Activated T-helper 1 cell treated with Interleukin-2 at 50 U/mL for 16 hours (primary cell): ENCODE measurements around the gene PLCB4.

Experiments
- DNase-seq: peaks from one replicate; pipeline ENCODE4 v3.0.0-alpha.2; 2020; ENCODE audit warnings: low read depth

The PLCB4 gene

DNA sequence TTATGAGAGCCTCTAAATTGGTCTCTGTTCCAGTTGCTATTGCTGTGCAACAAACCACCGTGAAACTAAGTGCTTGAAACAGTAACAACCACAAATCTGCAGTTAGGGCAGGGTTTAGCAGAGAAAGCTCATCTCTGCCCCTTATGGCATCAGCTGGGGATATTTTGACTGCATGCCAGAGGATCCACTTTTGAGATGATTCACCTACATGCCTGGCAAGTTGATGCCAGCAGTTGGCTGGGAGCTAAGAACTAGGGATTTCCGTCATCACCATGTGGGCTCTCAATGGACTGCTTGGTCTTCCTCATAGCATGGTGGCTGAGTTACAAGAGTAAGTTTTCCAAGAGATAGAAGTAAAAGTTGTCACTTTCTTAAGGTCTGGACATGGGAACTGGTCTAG, 35.1 kb downstream of the PLCB4 start:
- DNase-seq: no peak

DNA sequence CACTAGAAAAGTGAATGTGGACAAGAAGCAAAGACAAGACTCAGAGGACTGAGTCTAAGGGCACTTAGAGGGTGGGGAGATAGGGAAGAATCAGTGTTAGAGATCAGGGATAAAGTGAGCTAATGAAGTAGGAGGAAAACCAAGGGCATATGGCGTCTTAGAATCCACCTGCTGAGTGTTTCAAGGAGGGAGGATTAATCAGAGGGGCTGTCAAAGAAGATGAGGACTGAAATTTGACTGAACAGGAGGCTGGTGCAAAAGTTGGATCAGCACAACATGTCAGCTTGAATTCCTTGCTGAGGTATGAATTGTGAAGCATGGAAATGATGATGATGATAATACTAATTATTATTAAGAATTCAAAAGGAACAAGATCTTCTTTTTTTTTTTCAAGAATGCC, 39.4 kb downstream of the PLCB4 start:
- DNase-seq: no peak

DNA sequence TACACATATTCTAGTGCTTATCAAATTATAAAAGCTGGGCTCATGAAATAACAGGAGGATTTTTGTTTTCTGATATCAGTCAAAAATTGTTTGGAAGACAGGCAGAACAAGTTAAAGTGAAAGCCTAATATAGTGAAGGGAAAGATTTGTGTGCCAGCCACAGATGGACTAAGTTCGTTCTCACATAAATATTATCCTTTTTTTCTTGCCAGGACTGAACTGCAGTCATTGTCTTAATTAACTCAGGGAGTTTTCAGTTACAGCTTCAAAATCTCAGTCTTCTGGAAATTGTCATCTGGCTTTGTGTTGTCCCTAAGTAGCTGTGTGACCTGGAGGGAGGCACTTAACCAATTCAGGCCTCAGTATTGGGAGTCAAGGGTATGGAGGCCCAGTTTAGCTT, 40.7 kb downstream of the PLCB4 start:
- no peak for DNase-seq

DNA sequence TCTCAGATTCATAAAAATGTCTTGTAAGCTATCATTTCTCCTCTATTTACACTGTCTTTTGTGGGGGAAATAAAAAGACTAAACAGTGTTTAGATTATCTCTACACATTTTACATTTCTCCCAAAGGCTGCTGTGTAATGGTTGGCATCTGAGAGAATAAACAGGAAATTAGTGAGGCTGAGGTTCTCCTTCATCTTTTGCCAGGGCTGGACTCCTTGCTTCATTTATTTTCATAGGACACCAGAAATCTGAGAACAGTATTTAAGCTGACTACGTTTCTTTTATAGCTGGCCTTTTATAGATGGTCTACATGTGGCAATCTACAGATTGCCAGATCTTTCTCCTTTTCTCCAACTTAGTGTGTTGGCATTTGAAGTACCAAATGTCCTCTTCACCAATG, 41.5 kb downstream of the PLCB4 start:
- DNase-seq: no peak

DNA sequence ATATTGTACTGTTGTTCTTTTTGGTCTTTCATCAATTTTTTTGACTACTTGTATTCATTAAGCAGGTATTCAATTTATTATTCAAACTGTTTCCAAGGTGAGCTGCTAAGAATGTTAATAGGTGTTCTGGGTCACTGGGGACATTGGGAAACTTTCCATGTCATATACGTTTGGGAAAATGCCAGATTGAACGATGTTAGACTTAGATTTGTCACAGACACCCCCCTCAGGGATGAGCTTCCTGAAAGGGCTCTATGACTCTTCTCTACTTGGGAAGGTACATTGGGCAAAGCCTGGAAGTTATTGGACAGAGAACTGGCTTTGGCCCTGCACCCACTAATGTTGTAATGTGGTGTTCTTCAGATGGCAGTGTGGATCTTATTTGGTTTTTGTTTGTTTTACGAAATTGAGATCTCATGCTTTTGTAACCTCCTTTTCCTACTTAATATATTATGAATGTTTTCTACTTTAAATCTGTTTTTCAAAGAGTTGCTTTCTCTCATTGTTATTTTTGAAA, 42.1 kb downstream of the PLCB4 start:
- no peak for DNase-seq

DNA sequence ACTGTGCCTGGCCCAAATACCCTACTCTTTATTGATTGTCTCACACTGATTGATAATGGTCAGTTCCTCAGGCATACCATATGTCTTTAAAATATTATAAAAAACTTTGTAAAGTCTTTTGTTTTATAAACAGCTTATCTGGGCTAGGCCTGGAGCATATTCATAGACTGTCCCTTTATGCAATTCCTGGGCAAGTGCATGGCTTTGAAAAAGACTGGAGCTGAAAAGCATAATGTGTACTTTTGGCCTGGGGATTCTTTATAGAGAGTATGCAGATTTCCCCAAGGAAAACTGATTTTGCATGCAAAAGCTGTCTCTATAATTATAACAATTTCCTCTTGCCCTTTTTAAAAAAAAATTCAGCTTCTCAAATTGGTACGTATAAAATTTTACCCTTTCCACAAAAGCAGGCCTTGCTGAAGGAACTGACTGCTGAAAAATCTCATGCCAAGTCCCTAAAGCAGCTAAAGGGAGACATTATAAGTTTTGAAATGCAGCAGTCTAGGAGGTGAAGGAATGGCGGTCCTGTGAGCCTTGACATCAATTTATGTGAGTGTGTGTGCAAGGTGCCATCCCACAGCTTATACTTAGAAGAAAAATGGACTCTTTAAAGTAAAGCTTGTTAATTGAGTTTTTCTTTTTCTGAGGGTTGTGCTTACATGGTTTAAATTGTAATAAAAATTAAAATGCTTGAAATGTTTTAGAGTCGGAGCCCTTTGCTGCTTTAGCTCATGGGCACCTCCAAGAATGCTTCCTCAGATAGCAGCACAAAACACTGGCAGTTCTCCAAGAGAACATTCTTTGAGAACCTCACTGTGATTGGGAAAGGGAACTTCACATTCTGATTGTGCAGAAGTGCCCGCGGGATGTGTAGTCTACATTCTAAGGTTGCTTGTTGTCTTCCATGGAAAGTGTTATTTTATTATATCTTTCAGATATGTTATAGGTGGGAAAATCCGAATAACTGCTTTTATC, 43.9 kb downstream of the PLCB4 start:
- no peak for DNase-seq

DNA sequence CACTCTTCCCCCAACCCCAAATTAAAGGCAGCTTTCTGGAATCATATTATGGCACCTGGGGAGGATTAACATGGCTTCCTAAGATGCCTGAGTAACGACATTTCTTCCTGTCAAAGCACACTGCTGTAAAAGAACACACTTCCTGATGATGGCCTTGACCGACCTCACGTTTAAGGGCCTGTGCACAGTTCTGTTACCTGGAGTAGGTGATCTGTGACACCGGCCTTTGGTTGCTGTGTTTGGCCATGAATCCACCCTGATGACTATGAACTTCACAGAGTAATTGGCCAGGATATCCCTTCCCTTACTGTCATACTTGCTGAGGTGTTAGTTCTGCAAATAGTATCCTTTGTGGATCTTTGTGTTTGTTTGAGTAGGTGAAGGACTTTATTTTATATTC, 45.8 kb downstream of the PLCB4 start:
- DNase-seq: no peak

DNA sequence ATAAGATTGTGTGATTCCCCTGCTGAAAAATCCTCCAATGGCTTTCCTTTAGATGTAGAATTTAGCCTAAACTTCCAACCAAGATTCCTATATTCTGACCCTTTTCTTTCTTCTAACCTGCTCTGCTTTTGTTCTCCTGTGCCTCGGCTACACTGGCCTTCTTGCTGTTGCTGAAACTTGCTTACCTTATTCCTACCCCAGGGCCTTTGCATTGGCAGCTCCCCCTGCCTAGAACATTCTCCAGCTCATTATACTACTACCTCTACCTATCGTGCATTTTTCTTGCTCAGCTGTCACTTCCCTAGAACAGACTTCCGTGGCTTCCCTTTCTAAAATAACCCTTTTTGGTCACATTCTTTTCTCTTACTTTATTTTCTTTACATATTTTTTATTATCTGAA, 48.7 kb downstream of the PLCB4 start:
- no peak for DNase-seq

DNA sequence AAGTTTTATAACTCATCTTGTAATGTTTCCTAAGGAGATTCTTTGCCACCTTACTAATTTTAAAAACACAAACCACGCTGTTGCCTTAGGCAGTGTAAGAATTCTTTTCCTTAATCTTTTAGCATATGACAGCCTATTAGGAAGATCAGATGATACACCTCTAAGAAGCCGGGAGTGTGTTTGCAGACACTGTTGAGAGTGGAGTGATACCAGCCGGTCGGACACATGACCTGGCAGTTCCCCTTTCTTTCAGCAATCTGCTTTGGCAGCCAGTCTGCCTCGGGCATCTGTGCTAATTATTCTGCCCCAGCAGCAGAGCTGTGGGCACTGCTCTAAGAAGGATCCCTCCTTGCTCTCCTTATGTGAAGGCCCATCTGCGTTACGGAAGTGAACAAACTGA, 50.9 kb downstream of the PLCB4 start:
- DNase-seq: no peak

DNA sequence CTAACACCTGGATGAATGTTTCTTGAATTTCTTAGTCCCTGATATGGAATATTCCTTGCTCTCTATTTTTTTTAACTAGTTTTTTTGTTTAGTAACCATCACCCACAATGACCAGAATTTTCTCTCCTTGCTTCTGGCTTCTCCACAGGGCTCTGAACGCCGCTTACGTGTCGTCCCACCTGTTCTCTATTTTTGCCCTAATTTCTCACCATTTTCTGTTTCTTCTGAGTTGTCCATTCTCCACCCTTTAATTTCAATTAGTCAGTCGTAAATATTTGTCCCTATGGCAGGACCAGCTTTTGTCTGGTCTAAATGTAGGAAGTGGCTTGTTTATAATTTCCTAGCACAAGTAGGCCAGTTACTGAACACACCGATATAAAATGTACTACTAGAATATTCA, 52.3 kb downstream of the PLCB4 start:
- DNase-seq: no peak

DNA sequence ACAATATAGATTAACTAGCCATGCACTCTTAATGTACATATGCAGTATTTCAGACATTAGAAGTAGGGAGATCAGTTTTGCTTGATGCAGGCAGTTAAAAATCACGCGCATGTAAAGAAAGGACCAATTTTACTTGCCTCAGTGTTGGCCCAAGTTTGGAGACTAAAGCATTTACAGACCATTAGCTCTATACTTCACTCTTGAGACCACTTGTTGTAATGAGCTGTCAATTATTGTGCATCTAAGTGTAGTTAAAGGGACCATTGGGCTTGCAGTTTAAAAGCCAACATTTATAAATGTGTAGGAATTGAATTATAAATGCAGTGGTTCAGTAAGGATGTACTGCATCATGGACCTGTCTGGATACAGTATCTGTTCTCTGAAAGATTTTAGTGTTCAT, 53.7 kb downstream of the PLCB4 start:
- no peak for DNase-seq

DNA sequence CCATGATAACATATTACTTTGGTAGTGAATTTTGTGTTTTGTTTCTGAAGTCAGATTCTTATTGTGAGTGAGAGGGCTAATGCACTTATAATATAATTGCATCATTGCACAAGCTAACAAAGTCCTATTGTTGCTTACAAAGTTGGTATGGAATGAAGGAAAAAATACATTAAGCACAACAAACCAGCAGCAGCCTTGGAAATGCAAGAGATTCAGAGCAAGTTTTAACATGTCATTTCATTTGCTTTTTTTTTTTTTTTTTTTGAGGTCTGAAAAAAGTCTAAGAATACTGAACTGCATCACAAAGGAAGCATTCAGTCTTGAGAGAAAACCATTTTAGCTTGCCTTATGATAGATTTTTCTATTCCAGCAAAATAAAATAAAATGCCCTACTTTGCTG, 57.6 kb downstream of the PLCB4 start:
- no peak for DNase-seq

DNA sequence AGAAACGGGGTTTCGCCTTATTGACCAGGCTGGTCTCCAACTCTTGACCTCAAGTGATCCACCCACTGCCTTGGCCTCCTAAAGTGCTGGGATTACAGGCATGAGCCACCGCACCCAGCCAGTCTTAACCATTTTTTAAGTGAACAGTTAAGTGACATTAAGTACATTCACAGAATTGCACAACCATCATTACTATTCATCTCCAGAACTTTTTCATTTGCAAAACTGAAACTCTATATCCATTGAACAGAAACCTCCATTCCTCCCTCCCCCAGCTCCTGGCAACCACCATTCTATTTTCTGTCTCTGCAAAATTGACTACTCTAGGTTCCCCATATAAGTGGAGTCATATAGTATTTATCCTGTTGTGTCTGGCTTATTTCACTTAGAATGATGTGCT, 59.7 kb downstream of the PLCB4 start:
- no peak for DNase-seq

DNA sequence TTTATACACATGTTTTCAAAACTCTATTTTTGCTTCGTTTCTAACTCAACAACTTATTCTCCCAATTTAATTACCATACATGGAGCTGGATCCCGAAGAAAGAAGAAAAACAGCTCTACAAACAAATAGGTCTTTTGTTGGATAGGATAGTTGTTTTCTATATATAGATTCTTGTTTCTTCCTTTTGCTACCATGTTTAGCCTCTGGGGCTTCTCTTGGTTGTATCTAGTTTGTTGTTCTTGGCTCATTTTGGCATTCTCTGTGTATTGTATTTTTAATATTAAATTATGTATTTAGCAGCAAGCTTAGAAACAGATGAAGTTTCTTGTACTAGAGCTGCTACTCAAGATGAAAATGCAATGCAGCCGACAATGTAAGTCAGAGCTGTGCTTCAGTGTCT, 60.9 kb downstream of the PLCB4 start:
- DNase-seq: no peak

DNA sequence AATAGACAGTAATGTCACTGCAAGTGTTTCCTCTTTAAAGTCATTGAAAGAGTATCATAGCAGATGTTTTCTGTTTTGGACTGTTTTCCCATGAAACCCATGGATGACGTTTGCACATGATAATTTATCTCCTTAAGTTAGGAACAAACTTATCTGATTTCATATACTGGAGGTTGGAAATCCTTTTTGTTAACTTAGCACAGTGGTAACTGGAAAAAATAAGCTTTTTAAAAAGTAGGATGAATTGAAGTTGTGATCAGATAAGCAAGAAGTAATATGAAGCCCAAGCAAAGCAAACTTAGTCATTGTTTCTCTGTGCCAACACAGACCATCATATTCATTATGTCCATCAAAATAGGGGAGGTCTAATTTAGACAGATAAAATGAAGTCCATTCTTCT, 61.6 kb downstream of the PLCB4 start:
- DNase-seq: no peak

DNA sequence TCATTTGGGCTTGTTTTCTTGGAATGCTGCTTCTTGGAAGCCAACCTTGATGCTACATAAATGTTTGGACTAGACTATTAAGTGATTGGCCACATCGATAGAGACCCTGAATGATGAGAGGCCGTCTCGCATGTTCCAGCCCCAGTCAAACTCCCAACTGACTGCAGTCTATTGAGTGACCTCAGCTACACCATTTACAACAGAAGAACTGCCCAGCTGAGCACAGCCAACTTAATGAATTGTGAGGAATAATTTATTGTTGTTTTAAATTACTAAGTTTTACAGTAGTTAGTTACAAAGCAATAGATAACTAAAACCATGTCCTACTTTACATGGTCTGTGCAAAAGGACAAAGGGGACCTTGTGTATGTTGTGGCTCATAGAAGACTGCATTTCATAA, 63.0 kb downstream of the PLCB4 start:
- DNase-seq: no peak

DNA sequence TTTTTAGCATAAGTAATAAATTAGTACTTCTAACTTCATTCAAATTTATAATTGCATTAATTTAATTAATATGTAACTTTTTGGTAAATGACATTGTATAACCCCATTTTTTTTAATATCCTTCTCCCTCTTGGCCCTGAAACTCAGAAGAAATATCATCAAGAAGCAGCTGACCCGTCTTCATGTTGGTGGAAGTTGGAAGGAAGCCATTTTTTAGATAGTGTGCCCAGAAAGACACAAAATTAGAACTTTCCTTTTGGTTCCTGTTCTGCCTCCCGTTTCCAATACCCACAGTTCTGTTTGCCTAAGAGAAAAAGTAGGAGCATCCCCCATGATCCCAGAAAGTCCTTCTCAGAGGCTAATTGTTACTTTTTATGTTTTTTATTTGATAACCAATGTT, 65.5 kb downstream of the PLCB4 start:
- DNase-seq: no peak

DNA sequence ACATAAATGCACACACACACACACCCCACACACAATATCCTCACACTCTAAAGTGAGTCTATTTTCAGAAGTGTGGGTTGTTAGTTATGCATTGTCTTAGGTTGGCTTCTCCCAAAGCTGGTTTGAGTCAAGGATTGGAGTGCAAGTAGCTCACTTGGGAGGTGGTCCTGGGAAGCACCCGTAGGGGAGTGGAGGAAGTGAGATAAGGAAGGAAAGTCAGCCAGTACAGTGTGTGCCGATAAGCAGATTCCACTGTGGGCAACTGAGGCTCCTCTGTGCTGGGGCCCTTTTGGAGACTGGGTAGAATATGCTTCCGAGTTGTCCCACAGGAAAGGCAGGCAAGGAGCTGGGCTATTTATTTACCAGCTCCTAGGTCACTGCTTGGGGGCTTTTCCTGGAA, 67.2 kb downstream of the PLCB4 start:
- no peak for DNase-seq

DNA sequence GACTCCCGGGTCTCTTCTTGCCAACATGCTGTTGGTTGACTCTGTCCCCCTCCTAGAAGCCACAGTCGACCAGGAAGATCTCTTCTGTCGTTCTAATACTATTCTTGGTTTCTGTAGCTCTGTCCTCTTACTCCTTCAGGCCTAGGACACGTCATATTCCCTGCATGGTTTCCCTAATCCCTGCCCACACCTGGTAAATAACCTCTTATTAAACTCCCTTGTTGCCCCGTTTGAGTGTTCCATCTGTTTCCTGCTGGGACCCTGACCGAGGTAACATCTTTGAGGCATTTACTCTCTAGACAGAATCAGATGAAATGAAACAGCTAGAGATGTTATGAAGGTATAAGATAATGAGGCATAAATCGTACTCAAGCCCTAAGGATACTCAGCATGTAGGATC, 68.1 kb downstream of the PLCB4 start:
- DNase-seq: no peak

DNA sequence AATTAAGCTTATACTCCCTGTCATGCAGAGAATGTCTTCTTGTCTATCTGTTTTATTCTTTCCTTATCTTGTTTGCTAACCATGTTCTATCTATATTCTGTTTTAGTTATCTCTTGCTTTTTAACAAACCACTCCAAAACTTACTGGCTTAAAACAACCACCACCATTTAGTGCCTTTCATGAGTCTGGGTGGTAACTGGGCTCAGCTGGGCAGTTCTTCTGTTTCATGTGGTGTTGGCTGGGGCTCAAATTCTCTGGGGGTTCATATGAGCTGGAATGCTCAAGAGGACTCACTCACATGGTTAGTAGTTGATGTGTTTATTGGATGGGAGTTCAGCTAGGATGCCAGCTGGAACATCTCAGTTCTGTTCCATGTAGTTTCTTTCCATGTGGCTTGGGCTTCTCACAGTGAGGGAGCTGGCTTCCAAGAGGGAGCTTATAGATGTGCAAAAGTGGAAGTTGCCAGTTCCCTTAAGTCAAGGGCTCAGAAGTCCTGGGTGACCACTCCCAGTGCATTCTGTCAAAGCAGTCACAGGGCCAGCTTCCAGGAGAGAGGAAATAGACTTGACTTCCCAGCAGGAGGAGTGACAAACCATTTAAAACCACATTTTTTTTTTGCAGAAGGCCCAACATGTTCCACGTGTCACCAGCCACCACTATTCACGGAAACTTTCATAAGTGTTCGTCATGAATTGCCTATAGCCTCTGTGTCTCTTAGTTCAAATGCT, 70.4 kb downstream of the PLCB4 start:
- no peak for DNase-seq

DNA sequence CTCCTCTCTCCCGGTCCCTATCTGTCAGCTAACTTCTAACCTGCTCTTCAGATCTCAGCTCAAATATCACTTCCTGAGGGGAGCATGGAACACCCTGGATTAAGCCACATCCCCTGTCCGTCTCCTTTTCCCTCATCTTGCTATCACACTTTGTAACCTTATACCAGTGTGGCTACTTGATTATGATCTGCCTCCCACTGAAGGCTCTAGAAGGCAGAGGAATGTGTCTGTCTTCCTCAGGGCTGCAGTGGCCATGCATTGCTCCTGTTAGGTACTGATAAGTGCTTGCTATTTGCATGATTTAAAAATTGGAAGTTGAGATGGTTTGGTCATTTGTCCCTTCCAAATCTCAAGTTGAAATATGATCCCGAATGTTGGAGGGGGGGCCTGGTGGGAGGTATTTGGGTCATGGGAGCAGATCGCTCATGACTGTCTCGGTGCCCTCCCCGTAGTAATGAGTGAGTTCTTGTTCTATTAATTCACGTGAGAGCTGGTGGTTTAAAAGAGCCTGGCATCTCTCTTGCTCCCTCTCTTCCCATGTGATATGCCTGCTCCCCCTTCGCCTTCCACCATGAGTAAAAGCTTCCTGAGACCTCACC, 71.4 kb downstream of the PLCB4 start:
- DNase-seq: no peak

DNA sequence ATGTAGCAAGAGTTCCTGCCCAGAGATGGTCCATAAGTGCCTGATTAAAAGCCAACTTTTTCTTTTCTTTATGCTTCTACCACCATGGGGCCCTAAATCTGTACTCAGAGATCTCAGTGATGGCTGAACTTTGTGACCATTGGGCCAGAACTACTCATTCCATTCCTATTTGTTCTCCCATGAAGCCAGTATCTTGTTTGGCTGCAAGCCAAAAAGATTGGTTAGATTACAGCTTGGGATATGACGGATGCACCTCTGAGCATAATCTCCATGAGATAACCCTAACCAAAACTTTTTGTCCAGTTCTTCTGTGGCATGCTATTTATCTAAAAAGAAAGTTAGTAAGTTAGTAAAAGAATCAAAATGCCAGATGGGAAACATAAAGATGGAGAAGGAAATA, 72.2 kb downstream of the PLCB4 start:
- DNase-seq: no peak

DNA sequence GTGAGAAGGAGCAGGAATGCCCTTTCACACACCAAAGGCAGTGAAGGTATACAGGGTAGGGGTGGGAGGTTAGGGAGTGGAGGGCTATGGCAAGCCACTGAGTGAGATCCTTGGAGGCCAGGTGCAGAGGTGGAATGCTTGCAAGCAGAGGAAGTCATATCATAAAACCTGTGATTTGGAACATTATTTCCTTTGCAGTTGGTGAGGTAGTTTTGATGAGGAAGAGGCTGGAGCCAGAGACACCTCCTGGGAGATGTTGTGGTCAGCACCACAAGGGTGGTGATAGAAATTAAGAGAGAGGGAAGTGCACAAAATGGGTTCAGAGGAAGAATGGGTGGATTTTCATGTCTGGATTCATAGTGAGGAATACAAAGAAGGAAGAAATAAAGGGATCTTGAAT, 73.0 kb downstream of the PLCB4 start:
- no peak for DNase-seq
